HEK293T (cell line): ENCODE results near the gene R3HCC1L.

Source experiments
- CTCF ChIA-PET: fragments of 350-600 bp; formaldehyde crosslinking; extraction: SDS; loops from one replicate; lab custom pipeline; 2021; ENCODE audit warnings: antibody characterized with exemption, inconsistent platforms; lab: Yijun Ruan, JAX
- POLR2A ChIA-PET: fragments of 350-600 bp; formaldehyde crosslinking; extraction: SDS; loops from one replicate; lab custom pipeline; 2020; ENCODE audit warnings: antibody characterized with exemption, inconsistent platforms; lab: Yijun Ruan, JAX
- DNase-seq: peaks from one replicate; pipeline ENCODE4 v3.0.0; 2012; ENCODE audit warnings: mixed read lengths; ENCODE audit errors: extremely low spot score
- ARNT ChIP-seq: fragments of 450-650 bp; IDR thresholded peaks from 2 replicates; pipeline ENCODE4 v1.6.1; 2017; ENCODE audit warnings: mild to moderate bottlenecking
- BHLHE40 ChIP-seq: fragments of 450-650 bp; IDR thresholded peaks from 2 replicates; pipeline ENCODE4 v1.6.1; 2016; ENCODE audit warnings: mild to moderate bottlenecking, moderate library complexity, borderline replicate concordance
- CTBP1 ChIP-seq: fragments of 450-650 bp; IDR thresholded peaks from 2 replicates; pipeline ENCODE4 v1.6.1; 2016; ENCODE audit warnings: borderline replicate concordance
- ELF4 ChIP-seq: fragments of 450-650 bp; IDR thresholded peaks from 2 replicates; pipeline ENCODE4 v1.6.1; 2017; ENCODE audit warnings: antibody characterized with exemption
- FOXA1 ChIP-seq: fragments of 450-650 bp; IDR thresholded peaks from 2 replicates; pipeline ENCODE4 v1.6.1; 2016; ENCODE audit warnings: mild to moderate bottlenecking
- FOXK2 ChIP-seq: fragments of 450-650 bp; IDR thresholded peaks from 2 replicates; pipeline ENCODE4 v1.6.1; 2016; ENCODE audit warnings: mild to moderate bottlenecking
- FOXM1 ChIP-seq: fragments of 450-650 bp; IDR thresholded peaks from 2 replicates; pipeline ENCODE4 v1.6.1; 2017; ENCODE audit warnings: mild to moderate bottlenecking, borderline replicate concordance
- HDGF ChIP-seq: fragments of 450-650 bp; IDR thresholded peaks from 2 replicates; pipeline ENCODE4 v1.6.1; 2017; ENCODE audit warnings: antibody characterized with exemption, borderline replicate concordance
- L3MBTL2 ChIP-seq: fragments of 450-650 bp; conservative IDR thresholded peaks from 2 replicates; pipeline ENCODE4 v1.6.1; 2016; ENCODE audit warnings: mild to moderate bottlenecking
- LEF1 ChIP-seq: fragments of 450-650 bp; IDR thresholded peaks from 2 replicates; pipeline ENCODE4 v1.6.1; 2017; ENCODE audit warnings: mild to moderate bottlenecking, borderline replicate concordance
- NFRKB ChIP-seq: fragments of 450-650 bp; IDR thresholded peaks from 2 replicates; pipeline ENCODE4 v1.6.1; 2016; ENCODE audit warnings: mild to moderate bottlenecking, moderate library complexity
- PKNOX1 ChIP-seq: fragments of 450-650 bp; IDR thresholded peaks from 2 replicates; pipeline ENCODE4 v1.6.1; 2016
- SP1 ChIP-seq: fragments of 450-650 bp; IDR thresholded peaks from 2 replicates; pipeline ENCODE4 v1.6.1; 2017
- SUZ12 ChIP-seq: fragments of 450-650 bp; IDR thresholded peaks from 2 replicates; pipeline ENCODE4 v1.6.1; 2016; ENCODE audit warnings: mild to moderate bottlenecking
- TARDBP ChIP-seq: fragments of 450-650 bp; IDR thresholded peaks from 2 replicates; pipeline ENCODE4 v1.6.1; 2016
- ZNF384 ChIP-seq: fragments of 450-650 bp; IDR thresholded peaks from 2 replicates; pipeline ENCODE4 v1.6.1; 2016

The R3HCC1L gene

GRCh38 chr10:98134431-98135221, at the start of gene R3HCC1L:
Gene R3HCC1L (plus strand): TSS chr10:98134657. CDS start chr10:98208115, 73,458 bp downstream.
- ChIA-PET POLR2A (interaction anchor here (0.5 to 1.4 kb wide), 14 partner anchors 8 to 422 kb away, joined by 3 to 11 read pairs (median 3); no protein-coding TSS in a partner anchor), CTCF (interaction anchor here (0.6 to 1.5 kb wide), 3 partner anchors 8 to 174 kb away, joined by 3 to 6 read pairs (median 5); no protein-coding TSS in a partner anchor)
- TF ChIP-seq ELF4 (peak; percentile 37), L3MBTL2 (peak; percentile 58), SUZ12 (no peak)
- peak; percentile 95 for DNase-seq

DNA sequence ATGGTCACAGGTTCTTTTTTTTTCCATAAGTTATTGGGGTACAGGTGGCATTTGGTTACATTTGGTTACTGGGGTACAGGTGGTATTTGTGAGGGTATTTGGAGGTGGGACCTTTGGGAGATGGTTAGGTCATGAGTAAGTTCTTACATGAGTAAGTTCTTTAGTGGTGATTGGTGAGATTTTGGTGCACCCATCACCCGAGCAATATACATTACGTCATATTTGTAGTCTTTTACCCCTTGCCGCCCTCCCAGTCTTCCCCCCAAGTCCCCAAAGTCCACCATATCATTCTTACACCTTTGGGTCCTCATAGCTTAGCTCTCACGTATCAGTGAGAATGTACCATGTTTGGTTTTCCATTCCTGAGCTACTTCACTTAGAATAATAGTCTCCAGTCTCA, 49.2 kb upstream of the R3HCC1L start:
- TF ChIP-seq PKNOX1 (no peak), FOXM1 (no peak), HDGF (no peak), LEF1 (no peak), FOXA1 (no peak), FOXK2 (no peak)
- DNase-seq: no peak
- CTCF ChIA-PET: no interaction called here
- POLR2A ChIA-PET: no interaction called here

- DNase-seq: no peak
- TF ChIP-seq FOXM1: no peak
- no peak for TF ChIP-seq LEF1
- TF ChIP-seq BHLHE40: no peak
- no peak for TF ChIP-seq NFRKB
- no peak for TF ChIP-seq SP1
- TF ChIP-seq CTBP1: no peak
- TF ChIP-seq FOXK2: no peak
- TF ChIP-seq ARNT: no peak
- no peak for TF ChIP-seq HDGF
- TF ChIP-seq L3MBTL2: no peak
- no peak for TF ChIP-seq SUZ12
- no peak for TF ChIP-seq ELF4
- TF ChIP-seq TARDBP: no peak
- ChIA-PET POLR2A (no interaction called here), CTCF (no interaction called here)
These were observed 47.4 kb upstream of the R3HCC1L start for GRCh38 chr10:98086837-98087708.

DNA sequence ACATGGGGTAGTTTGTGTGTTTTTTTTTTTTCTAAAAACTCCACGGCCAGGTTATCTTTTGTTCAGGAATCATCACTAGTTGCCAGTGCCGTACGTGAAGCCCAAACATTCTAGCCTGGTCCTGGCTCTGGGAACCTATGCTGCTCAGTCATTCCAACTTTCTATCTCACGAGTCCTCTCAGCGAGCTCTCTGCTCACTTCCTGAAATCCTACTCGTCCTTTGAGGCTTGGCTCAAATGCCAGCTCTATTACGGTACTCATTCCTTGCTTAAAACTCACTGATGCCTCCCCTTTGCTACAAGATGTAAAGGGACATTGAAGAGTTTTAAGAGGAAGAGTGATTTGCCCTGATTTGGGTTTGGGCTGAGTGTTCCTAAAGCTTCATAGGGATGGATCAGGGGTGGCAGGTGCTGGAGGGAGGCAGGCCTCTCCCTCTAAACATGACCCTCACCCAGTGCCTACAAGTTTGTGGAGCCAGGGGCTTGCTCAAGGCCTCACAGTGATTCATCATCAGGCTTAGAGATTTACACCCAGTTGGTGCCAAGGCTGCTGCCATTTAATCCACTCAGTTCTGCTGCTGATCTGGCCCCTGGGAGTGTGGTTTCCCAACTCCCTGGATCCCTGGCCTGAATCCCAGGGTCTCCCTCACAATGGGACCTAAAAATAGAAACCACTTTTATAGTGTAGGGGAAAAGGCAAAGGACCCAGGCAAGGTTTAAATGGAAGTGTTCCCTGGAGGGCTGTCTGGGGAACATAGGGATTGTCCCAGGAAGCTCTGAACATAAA, 46.1 kb upstream of the R3HCC1L start:
- ChIA-PET CTCF (no interaction called here), POLR2A (no interaction called here)
- no peak for TF ChIP-seq SP1
- TF ChIP-seq FOXK2: no peak
- no peak for TF ChIP-seq LEF1
- no peak for TF ChIP-seq FOXM1
- no peak for TF ChIP-seq FOXA1
- no peak for TF ChIP-seq PKNOX1
- no peak for TF ChIP-seq HDGF
- TF ChIP-seq ELF4: no peak
- no peak for TF ChIP-seq BHLHE40
- TF ChIP-seq L3MBTL2: no peak
- TF ChIP-seq SUZ12: no peak
- no peak for TF ChIP-seq NFRKB
- TF ChIP-seq TARDBP: no peak
- no peak for TF ChIP-seq ZNF384
- TF ChIP-seq CTBP1: no peak
- no peak for DNase-seq

DNA sequence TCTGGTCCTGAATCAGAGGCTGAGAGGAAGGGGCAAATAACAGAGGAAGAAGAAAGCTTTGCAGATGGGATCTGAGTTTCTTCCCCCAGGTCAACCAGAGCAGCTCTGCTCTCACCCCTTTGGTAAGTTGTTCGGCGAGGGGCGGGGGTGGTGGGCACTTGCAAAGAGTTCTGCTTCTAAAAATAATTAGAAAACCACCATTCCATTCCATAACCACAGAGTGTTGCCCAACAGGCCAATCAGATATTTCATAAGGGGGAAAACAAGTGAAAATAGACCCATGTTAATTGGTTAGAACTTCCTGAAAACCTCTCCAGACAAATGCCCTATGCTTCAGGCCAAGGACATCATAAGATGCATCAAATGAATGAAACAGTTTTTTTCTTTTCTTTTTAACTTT, 43.6 kb upstream of the R3HCC1L start:
- TF ChIP-seq HDGF (no peak), LEF1 (no peak)
- ChIA-PET CTCF (no interaction called here), POLR2A (no interaction called here)
- DNase-seq: no peak

DNA sequence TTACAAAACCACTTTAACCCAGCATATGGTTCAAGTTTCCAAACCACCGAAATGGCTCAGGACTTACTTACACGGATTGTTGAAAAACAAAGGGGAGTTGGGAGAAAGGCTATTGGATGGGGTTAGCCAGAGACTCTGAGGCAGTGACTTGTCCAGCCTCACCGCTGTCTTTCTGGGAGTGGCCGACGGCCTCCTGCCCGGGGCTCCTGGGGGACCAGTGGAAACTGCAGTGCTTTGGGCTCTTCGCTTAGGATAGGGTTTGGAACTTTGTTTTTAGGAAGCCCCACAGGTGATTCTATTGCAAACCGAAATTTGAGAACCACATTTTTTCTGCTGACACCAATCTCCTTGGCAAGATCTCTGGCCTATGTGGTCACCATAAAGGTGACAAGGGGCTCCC, 38.1 kb upstream of the R3HCC1L start:
- no peak for TF ChIP-seq HDGF
- TF ChIP-seq ARNT: no peak
- no peak for TF ChIP-seq L3MBTL2
- no peak for TF ChIP-seq TARDBP
- TF ChIP-seq BHLHE40: no peak
- no peak for TF ChIP-seq LEF1
- TF ChIP-seq SP1: no peak
- DNase-seq: no peak
- POLR2A ChIA-PET: interaction anchor here (1.3 kb wide), 1 partner anchor 38 kb away, joined by 3 read pairs; the partner anchor contains the start of gene R3HCC1L
- CTCF ChIA-PET: no interaction called here
